Liver (tissue), 9 donors: ENCODE results near the gene TUT4. TPM values are rescaled to one million over a fixed set of nuclear protein-coding genes. Genes with fewer than 3 reads are reported as not detected.

ENCODE experiments used
- DNase-seq: peaks from one replicate; pipeline ENCODE4 v3.0.0-alpha.2; 2017; ENCODE audit warnings: low spot score
- H3K27ac ChIP-seq, 2 donors: one replicate each; pipeline ENCODE4 v1.7.0; 2013; ENCODE audit warnings: inconsistent platforms in 2 of 2, low read length in 2 of 2, control low read depth in 1 of 2, low read depth in 1 of 2, mild to moderate bottlenecking in 1 of 2
- H3K27me3 ChIP-seq, 4 donors: one replicate each; pipeline versions ENCODE4 v1.6.1 to v1.7.0; 2013; ENCODE audit warnings: low read length in 3 of 4, inconsistent platforms in 1 of 4, mild to moderate bottlenecking in 1 of 4, moderate library complexity in 1 of 4; ENCODE audit not compliant: control insufficient read depth in 4 of 4, insufficient read depth in 4 of 4
- H3K36me3 ChIP-seq, 4 donors: one replicate each; pipeline versions ENCODE4 v1.6.1 to v1.7.0; 2013; ENCODE audit warnings: low read length in 3 of 4, mild to moderate bottlenecking in 3 of 4, low read depth in 1 of 4, moderate library complexity in 1 of 4; ENCODE audit not compliant: control insufficient read depth in 4 of 4, insufficient read depth in 3 of 4
- H3K4me1 ChIP-seq, 4 donors: one replicate each; pipeline versions ENCODE4 v1.6.1 to v1.7.0; 2013; ENCODE audit warnings: low read length in 3 of 4, mild to moderate bottlenecking in 3 of 4, moderate library complexity in 1 of 4; ENCODE audit not compliant: control insufficient read depth in 4 of 4, insufficient read depth in 4 of 4
- H3K4me3 ChIP-seq, 3 donors: one replicate each; pipeline versions ENCODE4 v1.6.1 to v1.7.0; 2013; ENCODE audit warnings: low read length in 3 of 3, control low read depth in 1 of 3, low read depth in 1 of 3, mild to moderate bottlenecking in 1 of 3
- H3K9ac ChIP-seq, 2 donors: one replicate each; pipeline ENCODE4 v1.7.0; 2013; ENCODE audit warnings: low read length in 2 of 2, mild to moderate bottlenecking in 2 of 2, moderate library complexity in 2 of 2, control low read depth in 1 of 2, low read depth in 1 of 2
- H3K9me3 ChIP-seq, 4 donors: one replicate each; pipeline versions ENCODE4 v1.6.1 to v1.7.0; 2013; ENCODE audit warnings: low read length in 3 of 4; ENCODE audit not compliant: control insufficient read depth in 4 of 4
- EGR1 ChIP-seq, 2 donors: IDR thresholded peaks; 2 replicates each; pipeline ENCODE4 v1.6.1; 2016 to 2018; ENCODE audit warnings: antibody characterized with exemption in 2 of 2, low read depth in 2 of 2
- FOXA1 ChIP-seq: IDR thresholded peaks from 2 replicates; pipeline ENCODE4 v1.6.1; 2016; ENCODE audit warnings: antibody characterized with exemption
- FOXA2 ChIP-seq: IDR thresholded peaks from 2 replicates; pipeline ENCODE4 v1.6.1; 2016; ENCODE audit warnings: antibody characterized with exemption
- GABPA ChIP-seq, 2 donors: IDR thresholded peaks in 1 of 2; conservative IDR thresholded peaks in 1 of 2; 2 replicates each; pipeline ENCODE4 v1.6.1; 2016; ENCODE audit warnings: antibody characterized with exemption in 2 of 2, mild to moderate bottlenecking in 1 of 2, moderate library complexity in 1 of 2
- HNF4A ChIP-seq, 2 donors: conservative IDR thresholded peaks; 2 replicates each; pipeline ENCODE4 v1.6.1; 2016; ENCODE audit warnings: antibody characterized with exemption in 2 of 2, mild to moderate bottlenecking in 2 of 2
- HNF4G ChIP-seq: IDR thresholded peaks from 2 replicates; pipeline ENCODE4 v1.6.1; 2016; ENCODE audit warnings: antibody characterized with exemption
- JUND ChIP-seq, 2 donors: IDR thresholded peaks; 2 replicates each; pipeline ENCODE4 v1.6.1; 2016; ENCODE audit warnings: antibody characterized with exemption in 2 of 2
- NR2F2 ChIP-seq: IDR thresholded peaks from 2 replicates; pipeline ENCODE4 v1.6.1; 2016; ENCODE audit warnings: antibody characterized with exemption
- RAD21 ChIP-seq, 2 donors: IDR thresholded peaks; 2 replicates each; pipeline ENCODE4 v1.6.1; 2016; ENCODE audit warnings: antibody characterized with exemption in 2 of 2, mild to moderate bottlenecking in 2 of 2
- RXRA ChIP-seq, 2 donors: IDR thresholded peaks; 2 replicates each; pipeline ENCODE4 v1.6.1; 2017 to 2018; ENCODE audit warnings: antibody characterized with exemption in 2 of 2, mild to moderate bottlenecking in 1 of 2
- SP1 ChIP-seq: IDR thresholded peaks from 2 replicates; pipeline ENCODE4 v1.6.1; 2018; ENCODE audit warnings: antibody characterized with exemption, mild to moderate bottlenecking
- WGBS: extraction: QIAGEN DNeasy Blood & Tissue Kit; methylation state at CpG from one replicate; pipeline ENCODE4 v1.1.7; 2013; 5-methylcytosine and 5-hydroxymethylcytosine counted together
- polyA plus RNA-seq, 2 donors: library from polyadenylated mRNA; stranded (reverse) in 1 of 2; unstranded in 1 of 2; fragments of 200-250 nt in 1 of 2; fragments of >200 nt in 1 of 2; fragmentation: Nextera tagmentation in 1 of 2; extraction: Ambion mirVana in 1 of 2; gene quantifications; one replicate each; pipeline versions ENCODE4 v1.2.1 to v1.2.3, GENCODE V29; 2013 to 2015
- total RNA-seq, 2 donors: library from RNA; depleted of rRNA; stranded (reverse); fragments of >200 nt; gene quantifications; one replicate each; pipeline ENCODE4 v1.2.3, GENCODE V29; 2014
- TF ChIP-seq, protein P1 (sequence below): IDR thresholded peaks from 2 replicates; pipeline ENCODE4 v1.6.1; 2016; ENCODE audit warnings: antibody characterized with exemption
- TF ChIP-seq, protein P2 (sequence below): IDR thresholded peaks from 2 replicates; pipeline ENCODE4 v1.6.1; 2016; ENCODE audit warnings: antibody characterized with exemption, mild to moderate bottlenecking
- TF ChIP-seq, protein P3 (sequence below): IDR thresholded peaks from 2 replicates; pipeline ENCODE4 v1.6.1; 2016; ENCODE audit warnings: antibody characterized with exemption
- donor health status: healthy.
- donor health status: healthy.
- donor health status: healthy.
- donor health status: healthy.
- donor health status: healthy.

The TUT4 gene
- total and polyA plus RNA-seq, 4 donors, result 12.2 to 28.0 (median 24.0) TPM

DNA sequence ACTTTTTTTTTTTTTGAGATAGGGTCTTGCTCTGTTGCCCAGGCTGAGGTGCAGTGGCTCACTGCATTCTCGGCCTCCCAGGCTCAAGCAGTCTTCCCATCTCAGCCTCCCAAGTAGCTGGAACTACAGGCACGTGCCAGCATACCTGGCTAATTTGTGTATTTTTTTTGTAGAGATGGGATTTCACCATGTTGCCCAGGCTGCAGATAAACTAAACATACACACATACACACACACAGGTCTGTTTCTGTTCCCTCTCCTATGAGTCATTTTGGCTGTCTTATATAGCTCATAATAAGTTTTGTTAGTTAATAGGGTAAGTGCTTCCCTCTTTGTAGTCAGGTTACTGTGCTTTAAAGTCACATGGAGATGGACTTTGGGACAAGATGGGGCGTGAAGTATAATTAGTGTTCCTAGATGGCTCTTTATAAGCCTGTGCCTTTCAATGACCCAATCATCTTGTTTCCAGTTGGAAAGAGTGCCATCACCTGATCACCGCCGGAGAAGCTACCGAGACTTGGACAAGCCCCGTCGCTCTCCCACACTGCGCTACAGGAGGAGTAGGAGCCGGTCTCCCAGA is 139.4 kb downstream of the TUT4 start:
- no peaks in the 10 kb centered on the region for H3K9me3 ChIP-seq
- no peak overlapping the region for H3K9ac ChIP-seq
- peaks cover 0 to 1% (median 0%) of the 10 kb centered on the region in 4 donors for H3K4me1 ChIP-seq
- DNase-seq, result no peak
- H3K36me3 ChIP-seq, result peaks cover 17 to 87% (median 75%) of the 10 kb centered on the region in 4 donors
- H3K27ac ChIP-seq, result no peak overlapping the region
- TF ChIP-seq JUND (IDR thresholded peaks at IDR 0.05) (no peak), HNF4A (conservative IDR thresholded peaks at IDR 0.05) (no peak), NR2F2 (no peak), EGR1 (IDR thresholded peaks at IDR 0.05; ENCODE audit: low read depth in 2 of 2) (no peak), FOXA2 (no peak), RAD21 (IDR thresholded peaks at IDR 0.05) (no peak), SP1 (no peak), FOXA1 (no peak), RXRA (IDR thresholded peaks at IDR 0.05) (no peak), HNF4G (no peak)
- TF ChIP-seq, protein P1, sequence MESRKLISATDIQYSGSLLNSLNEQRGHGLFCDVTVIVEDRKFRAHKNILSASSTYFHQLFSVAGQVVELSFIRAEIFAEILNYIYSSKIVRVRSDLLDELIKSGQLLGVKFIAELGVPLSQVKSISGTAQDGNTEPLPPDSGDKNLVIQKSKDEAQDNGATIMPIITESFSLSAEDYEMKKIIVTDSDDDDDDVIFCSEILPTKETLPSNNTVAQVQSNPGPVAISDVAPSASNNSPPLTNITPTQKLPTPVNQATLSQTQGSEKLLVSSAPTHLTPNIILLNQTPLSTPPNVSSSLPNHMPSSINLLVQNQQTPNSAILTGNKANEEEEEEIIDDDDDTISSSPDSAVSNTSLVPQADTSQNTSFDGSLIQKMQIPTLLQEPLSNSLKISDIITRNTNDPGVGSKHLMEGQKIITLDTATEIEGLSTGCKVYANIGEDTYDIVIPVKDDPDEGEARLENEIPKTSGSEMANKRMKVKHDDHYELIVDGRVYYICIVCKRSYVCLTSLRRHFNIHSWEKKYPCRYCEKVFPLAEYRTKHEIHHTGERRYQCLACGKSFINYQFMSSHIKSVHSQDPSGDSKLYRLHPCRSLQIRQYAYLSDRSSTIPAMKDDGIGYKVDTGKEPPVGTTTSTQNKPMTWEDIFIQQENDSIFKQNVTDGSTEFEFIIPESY, result no peak
- TF ChIP-seq, protein P2, sequence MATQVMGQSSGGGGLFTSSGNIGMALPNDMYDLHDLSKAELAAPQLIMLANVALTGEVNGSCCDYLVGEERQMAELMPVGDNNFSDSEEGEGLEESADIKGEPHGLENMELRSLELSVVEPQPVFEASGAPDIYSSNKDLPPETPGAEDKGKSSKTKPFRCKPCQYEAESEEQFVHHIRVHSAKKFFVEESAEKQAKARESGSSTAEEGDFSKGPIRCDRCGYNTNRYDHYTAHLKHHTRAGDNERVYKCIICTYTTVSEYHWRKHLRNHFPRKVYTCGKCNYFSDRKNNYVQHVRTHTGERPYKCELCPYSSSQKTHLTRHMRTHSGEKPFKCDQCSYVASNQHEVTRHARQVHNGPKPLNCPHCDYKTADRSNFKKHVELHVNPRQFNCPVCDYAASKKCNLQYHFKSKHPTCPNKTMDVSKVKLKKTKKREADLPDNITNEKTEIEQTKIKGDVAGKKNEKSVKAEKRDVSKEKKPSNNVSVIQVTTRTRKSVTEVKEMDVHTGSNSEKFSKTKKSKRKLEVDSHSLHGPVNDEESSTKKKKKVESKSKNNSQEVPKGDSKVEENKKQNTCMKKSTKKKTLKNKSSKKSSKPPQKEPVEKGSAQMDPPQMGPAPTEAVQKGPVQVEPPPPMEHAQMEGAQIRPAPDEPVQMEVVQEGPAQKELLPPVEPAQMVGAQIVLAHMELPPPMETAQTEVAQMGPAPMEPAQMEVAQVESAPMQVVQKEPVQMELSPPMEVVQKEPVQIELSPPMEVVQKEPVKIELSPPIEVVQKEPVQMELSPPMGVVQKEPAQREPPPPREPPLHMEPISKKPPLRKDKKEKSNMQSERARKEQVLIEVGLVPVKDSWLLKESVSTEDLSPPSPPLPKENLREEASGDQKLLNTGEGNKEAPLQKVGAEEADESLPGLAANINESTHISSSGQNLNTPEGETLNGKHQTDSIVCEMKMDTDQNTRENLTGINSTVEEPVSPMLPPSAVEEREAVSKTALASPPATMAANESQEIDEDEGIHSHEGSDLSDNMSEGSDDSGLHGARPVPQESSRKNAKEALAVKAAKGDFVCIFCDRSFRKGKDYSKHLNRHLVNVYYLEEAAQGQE, result no peak
- TF ChIP-seq, protein P3, sequence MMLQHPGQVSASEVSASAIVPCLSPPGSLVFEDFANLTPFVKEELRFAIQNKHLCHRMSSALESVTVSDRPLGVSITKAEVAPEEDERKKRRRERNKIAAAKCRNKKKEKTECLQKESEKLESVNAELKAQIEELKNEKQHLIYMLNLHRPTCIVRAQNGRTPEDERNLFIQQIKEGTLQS, result no peak
- WGBS, result 93% methylated on average over 10 of the region's 10 CpGs
- no peaks in the 10 kb centered on the region for H3K27me3 ChIP-seq
- H3K4me3 ChIP-seq, result no peak overlapping the region

DNA sequence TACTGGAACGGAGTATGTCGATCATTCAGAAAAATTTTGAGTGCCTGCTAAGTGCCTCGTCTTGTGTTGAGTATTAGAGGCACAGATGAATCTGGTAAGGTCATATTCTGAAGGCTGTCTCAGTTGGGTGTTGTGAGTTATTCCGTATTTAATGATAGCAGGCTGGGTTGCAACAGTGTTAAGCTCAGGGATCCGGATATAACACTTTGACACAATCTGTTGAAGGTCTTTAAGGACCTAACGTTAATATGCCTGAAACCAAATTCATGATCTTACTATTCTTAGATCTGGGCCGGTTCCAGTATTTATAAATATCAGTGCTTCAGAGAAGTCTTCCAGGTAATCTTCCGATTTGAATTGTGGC is 147.9 kb downstream of the TUT4 start:
- TF ChIP-seq, protein P1, result no peak
- TF ChIP-seq, protein P2, result no peak
- no peak for TF ChIP-seq GABPA (IDR thresholded peaks at IDR 0.05 in 1 of 2, conservative IDR thresholded peaks at IDR 0.05 in 1 of 2)
- Histone ChIP-seq H3K36me3 (peaks cover 4 to 23% (median 14%) of the 10 kb centered on the region in 4 donors), H3K9me3 (no peaks in the 10 kb centered on the region), H3K27me3 (no peaks in the 10 kb centered on the region), H3K4me3 (peak overlapping the region; percentile 66 to 100 (median 89)), H3K9ac (peak overlapping the region; percentile 65 to 98), H3K4me1 (peaks cover 4 to 27% (median 17%) of the 10 kb centered on the region in 4 donors), H3K27ac (peak overlapping the region; percentile 79 to 97)
- WGBS, result 2% methylated on average over 8 of the region's 8 CpGs
- no peak for DNase-seq
